ENCODE measurements around the gene ABCA3. TPM values are rescaled to one million over a fixed set of nuclear protein-coding genes. Genes with fewer than 3 reads are reported as not detected.

ABCA3 gene
- total RNA-seq, 6 donors from 2014 or later = 337 to 619 (median 455) TPM

GRCh38 chr16:2289282-2289681 is 51.2 kb downstream of the ABCA3 start:
- Histone ChIP-seq H3K36me3 (peaks cover 33 to 95% (median 79%) of the 10 kb centered on the region in 4 donors), H3K27me3 (no peaks in the 10 kb centered on the region), H3K9me3 (no peaks in the 10 kb centered on the region), H3K4me3 (no peak overlapping the region), H3K27ac (no peak overlapping the region), H3K4me1 (no peaks in the 10 kb centered on the region)
- DNase-seq = no peak
- no peak for ATAC-seq (ENCODE audit: low FRiP score in 2 of 2)
- TF ChIP-seq POLR2A (IDR thresholded peaks at IDR 0.05) (no peak), CTCF (IDR thresholded peaks at IDR 0.05) (no peak), POLR2AphosphoS5 (IDR thresholded peaks at IDR 0.05) (no peak), EP300 (IDR thresholded peaks at IDR 0.05) (no peak)
- 94 to 98% methylated on average over 9 to 16 of the region's 23 CpGs for WGBS, 2 donors

- H3K36me3 ChIP-seq = peaks cover 33 to 96% (median 82%) of the 10 kb centered on the region in 4 donors
- no peaks in the 10 kb centered on the region for H3K27me3 ChIP-seq
- no peak overlapping the region for H3K27ac ChIP-seq
- WGBS, 2 donors = 71 to 78% methylated on average over 7 to 8 of the region's 8 CpGs
- H3K4me3 ChIP-seq = no peak overlapping the region
- no peak for TF ChIP-seq POLR2AphosphoS5 (IDR thresholded peaks at IDR 0.05)
- TF ChIP-seq CTCF (IDR thresholded peaks at IDR 0.05) = no peak
- TF ChIP-seq EP300 (IDR thresholded peaks at IDR 0.05) = no peak
- TF ChIP-seq POLR2A (IDR thresholded peaks at IDR 0.05) = no peak
- DNase-seq (no peak), ATAC-seq (ENCODE audit: low FRiP score in 2 of 2) (no peak)
- H3K4me1 ChIP-seq = no peaks in the 10 kb centered on the region
- no peaks in the 10 kb centered on the region for H3K9me3 ChIP-seq
These were observed 51.8 kb downstream of the ABCA3 start for GRCh38 chr16:2288726-2289125.

GRCh38 chr16:2287916-2288547 is 52.5 kb downstream of the ABCA3 start:
- no peak for DNase-seq

GRCh38 chr16:2286550-2286949 is 54.0 kb downstream of the ABCA3 start:
- no peaks in the 10 kb centered on the region for H3K4me1 ChIP-seq
- TF ChIP-seq POLR2AphosphoS5 (IDR thresholded peaks at IDR 0.05) (no peak), POLR2A (IDR thresholded peaks at IDR 0.05) (no peak), EP300 (IDR thresholded peaks at IDR 0.05) (no peak), CTCF (IDR thresholded peaks at IDR 0.05) (no peak)
- DNase-seq = no peak
- no peak overlapping the region for H3K27ac ChIP-seq
- no peak overlapping the region for H3K4me3 ChIP-seq
- no peaks in the 10 kb centered on the region for H3K9me3 ChIP-seq
- 89 to 92% methylated on average over 10 to 17 of the region's 17 CpGs for WGBS, 2 donors
- ATAC-seq (ENCODE audit: low FRiP score in 2 of 2) = peak in 1 of 2 donors; percentile 2
- H3K36me3 ChIP-seq = peaks cover 33 to 89% (median 84%) of the 10 kb centered on the region in 4 donors
- H3K27me3 ChIP-seq = no peaks in the 10 kb centered on the region

More at GRCh38 chr16:2287916-2288547, 52.5 kb downstream of the ABCA3 start:
- H3K27me3 ChIP-seq = no peaks in the 10 kb centered on the region
- 89% methylated on average over 32 of the region's 35 CpGs; no CpG with 5 or more reads in 1 of the 2 donors for WGBS, 2 donors
- ATAC-seq (ENCODE audit: low FRiP score in 2 of 2) = peak in 1 of 2 donors; percentile 3
- H3K4me3 ChIP-seq = no peak overlapping the region
- peaks cover 33 to 100% (median 85%) of the 10 kb centered on the region in 4 donors for H3K36me3 ChIP-seq
- H3K27ac ChIP-seq = no peak overlapping the region
- TF ChIP-seq EP300 (IDR thresholded peaks at IDR 0.05) (no peak), CTCF (IDR thresholded peaks at IDR 0.05) (no peak), POLR2A (IDR thresholded peaks at IDR 0.05) (no peak), POLR2AphosphoS5 (IDR thresholded peaks at IDR 0.05) (no peak)
- no peaks in the 10 kb centered on the region for H3K9me3 ChIP-seq
- no peaks in the 10 kb centered on the region for H3K4me1 ChIP-seq

- DNase-seq = no peak
- Histone ChIP-seq H3K4me3 (no peak overlapping the region), H3K27ac (no peak overlapping the region), H3K9me3 (no peaks in the 10 kb centered on the region), H3K27me3 (no peaks in the 10 kb centered on the region), H3K4me1 (no peaks in the 10 kb centered on the region), H3K36me3 (peaks cover 35 to 89% (median 82%) of the 10 kb centered on the region in 4 donors)
- ATAC-seq (ENCODE audit: low FRiP score in 2 of 2) = no peak
- TF ChIP-seq CTCF (IDR thresholded peaks at IDR 0.05) (no peak), POLR2AphosphoS5 (IDR thresholded peaks at IDR 0.05) (no peak), POLR2A (IDR thresholded peaks at IDR 0.05) (no peak), EP300 (IDR thresholded peaks at IDR 0.05) (no peak)
- WGBS, 2 donors = 77 to 85% methylated on average over 12 to 13 of the region's 13 CpGs
These were observed 54.8 kb downstream of the ABCA3 start for GRCh38 chr16:2285731-2286191.

All from upper lobe of left lung (tissue), 6 donors.